Central memory CD8-positive, alpha-beta T cell (primary cell): ENCODE measurements around the gene TEF.
A peak's percentile ranks its signal among the peaks of the same experiment; 100 is the strongest.

ENCODE experiments used
- ATAC-seq: fragments of 150-1000 bp; cut with Tn5 transposase; replicated peaks from 2 replicates; pipeline ENCODE4 v1.10.0; 2022; ENCODE audit warnings: mild to moderate bottlenecking, moderate FRiP score, moderate number of reproducible peaks; ENCODE audit not compliant: poor library complexity, severe bottlenecking; ENCODE audit errors: extremely low read depth
- DNase-seq, 2 donors: peaks; one replicate each; pipeline ENCODE4 v3.0.0; 2021; ENCODE audit warnings: low spot score in 2 of 2
- H3K27ac Mint-ChIP-seq: one replicate; pipeline ENCODE4 v1.8.0; 2022; ENCODE audit warnings: low read depth, mild to moderate bottlenecking, moderate library complexity, mixed read lengths
- H3K27me3 Mint-ChIP-seq: one replicate; pipeline ENCODE4 v1.8.0; 2022; ENCODE audit warnings: mixed read lengths
- H3K36me3 Mint-ChIP-seq: one replicate; pipeline ENCODE4 v1.8.0; 2022; ENCODE audit warnings: mild to moderate bottlenecking, moderate library complexity, mixed read lengths; ENCODE audit not compliant: insufficient read depth
- H3K4me1 Mint-ChIP-seq: one replicate; pipeline ENCODE4 v1.8.0; 2022; ENCODE audit warnings: mixed read lengths
- H3K4me3 Mint-ChIP-seq: one replicate; pipeline ENCODE4 v1.8.0; 2022; ENCODE audit warnings: mild to moderate bottlenecking, moderate library complexity, mixed read lengths
- H3K9me3 Mint-ChIP-seq: one replicate; pipeline ENCODE4 v1.8.0; 2022; ENCODE audit warnings: mixed read lengths

The TEF gene

GRCh38 chr22:41444360-41445128 is 62.8 kb downstream of the TEF start:
- Mint-ChIP-seq H3K36me3 (peaks cover 38% of the 10 kb centered on the region), H3K9me3 (no peaks in the 10 kb centered on the region), H3K27me3 (no peaks in the 10 kb centered on the region), H3K4me1 (peaks cover 39% of the 10 kb centered on the region), H3K4me3 (peak overlapping the region; percentile 84), H3K27ac (peak overlapping the region; percentile 75)
- peak; percentile 26 for ATAC-seq
- peak; percentile 46 to 47 for DNase-seq

- H3K4me1 Mint-ChIP-seq, result peaks cover 39% of the 10 kb centered on the region
- H3K27me3 Mint-ChIP-seq, result no peaks in the 10 kb centered on the region
- ATAC-seq (no peak), DNase-seq (no peak)
- H3K9me3 Mint-ChIP-seq, result no peaks in the 10 kb centered on the region
- H3K27ac Mint-ChIP-seq, result peak overlapping the region; percentile 75
- H3K4me3 Mint-ChIP-seq, result peak overlapping the region; percentile 84
- peaks cover 36% of the 10 kb centered on the region for H3K36me3 Mint-ChIP-seq
Measured at GRCh38 chr22:41445129-41446056, 63.7 kb downstream of the TEF start.

- no peaks in the 10 kb centered on the region for H3K27me3 Mint-ChIP-seq
- peaks cover 34% of the 10 kb centered on the region for H3K36me3 Mint-ChIP-seq
- DNase-seq (no peak), ATAC-seq (no peak)
- peak overlapping the region; percentile 84 for H3K4me3 Mint-ChIP-seq
- H3K9me3 Mint-ChIP-seq, result no peaks in the 10 kb centered on the region
- peak overlapping the region; percentile 75 for H3K27ac Mint-ChIP-seq
- H3K4me1 Mint-ChIP-seq, result peaks cover 39% of the 10 kb centered on the region
Measured at GRCh38 chr22:41446057-41446501, 64.3 kb downstream of the TEF start.

GRCh38 chr22:41446639-41447434 is 65.1 kb downstream of the TEF start, which contains the start of gene TOB2:
TSS of gene TOB2 (minus strand) at chr22:41446801. CDS start at chr22:41437345, 9,456 bp downstream.
- peaks cover 32% of the 10 kb centered on the region for H3K36me3 Mint-ChIP-seq
- H3K4me3 Mint-ChIP-seq, result peak within 1 kb of the TSS; percentile 84
- no peaks in the 10 kb centered on the region for H3K27me3 Mint-ChIP-seq
- ATAC-seq, result peak; percentile 56
- peak; percentile 92 for DNase-seq
- H3K27ac Mint-ChIP-seq, result peak within 1 kb of the TSS; percentile 75
- no peaks in the 10 kb centered on the region for H3K9me3 Mint-ChIP-seq
- peaks cover 39% of the 10 kb centered on the region for H3K4me1 Mint-ChIP-seq

- no peaks in the 10 kb centered on the region for H3K9me3 Mint-ChIP-seq
- peak overlapping the region; percentile 84 for H3K4me3 Mint-ChIP-seq
- H3K36me3 Mint-ChIP-seq, result peaks cover 32% of the 10 kb centered on the region
- H3K27me3 Mint-ChIP-seq, result no peaks in the 10 kb centered on the region
- H3K4me1 Mint-ChIP-seq, result peaks cover 33% of the 10 kb centered on the region
- peak overlapping the region; percentile 75 for H3K27ac Mint-ChIP-seq
- DNase-seq (peak in 1 of 2 donors; percentile 24), ATAC-seq (peak; percentile 4)
Measured at GRCh38 chr22:41447435-41448188, 65.9 kb downstream of the TEF start.

GRCh38 chr22:41448189-41448808 is 66.6 kb downstream of the TEF start:
- H3K36me3 Mint-ChIP-seq, result peaks cover 31% of the 10 kb centered on the region

More at GRCh38 chr22:41448189-41448808, 66.6 kb downstream of the TEF start:
- peak; percentile 74 to 82 for DNase-seq
- peak overlapping the region; percentile 75 for H3K27ac Mint-ChIP-seq
- peaks cover 33% of the 10 kb centered on the region for H3K4me1 Mint-ChIP-seq
- no peaks in the 10 kb centered on the region for H3K9me3 Mint-ChIP-seq
- no peaks in the 10 kb centered on the region for H3K27me3 Mint-ChIP-seq
- peak overlapping the region; percentile 84 for H3K4me3 Mint-ChIP-seq
- peak; percentile 80 for ATAC-seq
